ENCODE data around the gene EOLA1. TPM values are rescaled to one million over a fixed set of nuclear protein-coding genes. Genes with fewer than 3 reads are reported as not detected.

EOLA1 gene
- total RNA-seq = 11.8 and 12.1 TPM in 2 replicates

DNA sequence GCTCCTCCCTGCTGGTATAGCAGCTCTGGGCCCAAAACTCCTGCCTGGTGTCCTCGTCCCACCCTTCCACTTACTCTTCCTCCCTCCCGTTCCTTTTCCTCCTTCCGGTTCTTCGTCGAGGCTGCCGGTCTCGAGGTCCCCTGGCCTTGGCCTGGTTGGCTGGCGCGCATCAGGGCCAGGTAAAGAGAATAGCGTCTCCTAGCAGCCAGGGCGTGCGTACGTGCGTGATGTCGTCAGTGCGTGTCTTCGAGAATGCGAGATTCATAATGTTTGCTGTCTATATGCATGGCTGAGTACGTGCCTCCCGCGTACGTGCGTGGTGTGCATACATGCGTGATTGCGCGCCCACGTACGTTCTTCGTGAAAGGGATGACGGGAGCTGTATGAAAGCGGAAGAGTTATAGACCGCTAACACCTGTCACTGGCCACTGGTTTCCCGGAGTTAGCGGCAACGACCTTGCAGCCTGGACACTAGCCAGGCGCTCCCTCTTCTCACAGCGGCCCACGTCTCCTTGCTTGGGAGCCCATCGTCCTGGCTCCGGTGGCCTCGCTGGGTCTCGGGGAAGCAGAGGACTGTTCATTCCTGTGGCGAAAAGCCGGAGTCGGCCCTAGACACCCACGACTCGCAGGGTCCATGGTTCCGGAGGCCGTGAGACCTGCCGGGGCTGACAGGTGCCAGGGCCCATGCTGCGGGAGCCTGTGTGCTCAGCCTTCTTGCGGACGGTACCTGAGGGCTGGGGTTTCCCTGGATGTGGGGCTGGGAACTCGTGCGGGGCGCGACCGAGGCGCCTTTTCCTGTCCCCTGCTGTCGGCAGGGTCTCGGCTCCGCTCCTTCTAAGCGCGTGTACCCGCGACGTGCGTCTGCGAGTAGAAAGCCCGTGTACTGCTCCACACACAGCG, at the start of gene EOLA1:
Gene EOLA1, plus strand, starts transcription at position 392 of the 900 bp plus-strand sequence. CDS start 4,619 bp downstream, outside the sequence.

DNA sequence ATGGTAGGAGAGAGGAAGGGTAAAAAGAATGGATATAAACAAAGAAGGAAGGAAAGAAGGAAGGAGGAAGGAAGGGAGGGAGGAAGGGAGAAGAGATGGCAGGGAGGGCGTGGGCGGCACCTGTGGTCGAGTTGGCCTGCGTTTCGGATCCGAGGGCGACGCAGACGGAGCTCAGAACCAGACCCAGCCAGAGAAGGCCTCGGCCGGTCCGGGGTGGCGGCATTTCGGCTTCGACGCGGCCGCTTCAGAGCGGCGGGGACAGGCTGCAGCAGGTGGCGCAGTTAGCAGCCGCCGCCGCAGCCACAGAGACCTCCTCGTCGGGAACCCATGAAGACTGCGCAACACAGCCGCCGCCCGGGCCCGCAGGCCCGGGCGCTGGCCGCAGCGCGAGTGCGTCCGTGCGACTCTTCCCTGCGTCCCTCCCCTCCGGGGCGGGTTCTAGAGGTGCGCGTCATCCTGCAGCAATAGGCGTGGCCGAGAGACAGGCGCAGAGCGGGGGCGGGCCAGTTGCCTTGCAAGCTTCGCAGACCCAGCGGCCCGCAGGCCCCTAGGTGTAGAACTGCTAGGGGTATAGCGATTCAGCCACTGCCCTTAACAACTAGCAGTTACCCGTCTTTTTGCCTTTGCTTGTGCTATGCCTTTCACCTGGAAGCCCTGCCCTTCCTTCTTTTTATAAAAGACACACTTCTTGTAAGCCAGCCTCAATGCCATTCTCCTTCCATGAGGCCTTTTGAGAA, 35.7 kb upstream of the EOLA1 start, which contains the start of gene IDS:
Gene IDS, minus strand, starts transcription at position 392 of the 737 bp plus-strand sequence. Its CDS starts 169 bp downstream, at position 223.

DNA sequence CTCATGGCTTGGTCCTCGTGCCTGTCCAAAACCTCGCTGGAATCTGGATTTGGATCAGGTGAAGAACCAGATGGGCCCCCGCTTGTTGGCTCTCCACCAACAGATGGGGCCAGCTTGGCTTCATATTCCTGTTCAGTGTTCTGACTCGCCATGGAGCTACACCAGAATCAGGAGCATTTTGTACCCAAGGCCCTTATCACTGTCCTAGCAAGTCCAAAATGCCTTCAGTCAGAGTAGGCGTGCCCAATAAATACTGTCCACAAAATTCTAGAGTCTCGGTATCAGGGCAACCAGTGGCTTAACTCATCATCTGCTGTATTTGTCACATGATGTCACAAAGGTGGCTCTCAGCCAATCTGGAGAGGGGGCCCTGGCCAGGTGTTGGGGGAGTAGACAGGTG, 8.9 kb downstream of the EOLA1 start, which contains the start of gene HSFX3:
Gene HSFX3, minus strand, starts transcription at position 224 of the 400 bp plus-strand sequence. Its CDS starts 72 bp downstream, at position 152.

DNA sequence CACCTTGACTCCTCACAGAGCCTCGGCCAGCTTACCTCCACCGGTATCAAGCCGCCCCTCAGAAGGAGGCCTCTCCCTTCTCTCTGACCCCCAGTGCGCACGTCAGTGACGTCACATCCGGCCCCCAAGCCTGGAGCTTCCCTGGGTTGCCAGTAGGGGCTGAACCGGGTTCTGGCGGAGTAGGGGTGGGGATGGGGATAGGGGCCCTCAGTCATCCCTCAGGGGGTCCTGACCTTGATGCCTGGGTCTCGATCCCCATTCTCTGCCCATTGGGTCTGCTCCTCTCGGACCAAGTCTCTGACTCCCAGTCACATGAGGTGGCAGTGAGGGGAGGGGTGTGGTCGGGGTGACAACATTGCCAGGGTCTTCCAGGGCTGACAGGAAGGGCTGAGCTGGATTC, 46.5 kb downstream of the EOLA1 start, which contains the start of gene MAGEA9B:
Gene MAGEA9B, minus strand, starts transcription at position 101 of the 400 bp plus-strand sequence. CDS start 4,280 bp downstream, outside the sequence.

DNA sequence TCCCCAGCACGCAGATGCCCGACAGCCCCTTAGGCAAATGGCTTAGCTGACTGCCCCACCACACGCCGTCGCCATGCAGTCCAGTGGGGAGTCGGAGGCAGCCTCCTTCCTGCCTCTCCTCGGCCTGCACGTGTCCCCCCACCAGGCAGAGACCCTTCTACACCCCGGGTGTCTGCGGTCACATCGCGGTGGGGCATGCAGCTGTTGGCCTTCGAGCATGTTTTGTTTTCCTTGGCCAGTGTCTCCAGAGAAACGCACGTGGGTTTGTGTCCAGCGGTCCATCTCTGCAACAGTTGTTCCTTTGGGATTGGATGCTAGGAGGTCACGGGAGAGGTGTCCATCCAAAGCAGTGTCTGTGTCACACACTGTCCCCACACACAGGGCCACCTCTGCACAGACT, 54.4 kb downstream of the EOLA1 start, which contains the start of gene HSFX2:
Gene HSFX2, minus strand, starts transcription at position 101 of the 400 bp plus-strand sequence. CDS start 614 bp downstream, outside the sequence.

Other genes starting within 250 kb of the EOLA1 start
- gene IDS, start 35.7 kb upstream of the EOLA1 start, total RNA-seq = 31.5 and 38.4 TPM in 2 replicates
- gene HSFX3, start 8.9 kb downstream of the EOLA1 start, total RNA-seq = not detected in 2 replicates
- gene MAGEA9B, start 46.4 kb downstream of the EOLA1 start, total RNA-seq = not detected in 2 replicates
- 0.13 TPM in 1 of 2 replicates, not detected in the other for gene HSFX2, start 54.3 kb downstream of the EOLA1 start, total RNA-seq
- 12.5 and 13.0 TPM in 2 replicates for gene TMEM185A, start 90.8 kb downstream of the EOLA1 start, total RNA-seq
- gene MAGEA11, start 171.0 kb downstream of the EOLA1 start, total RNA-seq = not detected in 2 replicates
- 0.43 and 0.53 TPM in 2 replicates for gene HSFX1, start 233.1 kb downstream of the EOLA1 start, total RNA-seq
- not detected in 2 replicates for gene MAGEA9, start 240.9 kb downstream of the EOLA1 start, total RNA-seq